CD4-positive, alpha-beta memory T cell (primary cell): ENCODE results near the gene CIPC. TPM values are rescaled to one million over a fixed set of nuclear protein-coding genes. Genes with fewer than 3 reads are reported as not detected.
A peak's percentile ranks its signal among the peaks of the same experiment; 100 is the strongest.

ENCODE experiments used
- CTCF ChIA-PET: fragments of 350-600 bp; sonication (Branson Sonifier 250); formaldehyde crosslinking; loops from one replicate; lab custom pipeline; 2021; ENCODE audit warnings: inconsistent platforms; ENCODE audit not compliant: partially characterized antibody; lab: Charles Lee
- POLR2A ChIA-PET: fragments of 350-600 bp; sonication (Branson Sonifier 250); formaldehyde crosslinking; loops from one replicate; lab custom pipeline; 2021; ENCODE audit not compliant: partially characterized antibody; lab: Charles Lee
- DNase-seq, 5 donors: peaks; one replicate each; pipeline versions ENCODE4 v3.0.0 to v3.0.0-alpha.2; 2020 to 2022; ENCODE audit warnings: mixed read lengths in 1 of 5
- H3K27ac ChIP-seq: one replicate; pipeline ENCODE4 v1.7.0; 2013; ENCODE audit warnings: low read depth, low read length
- H3K27me3 ChIP-seq: 2 replicates; pipeline ENCODE4 v1.7.0; 2013; ENCODE audit warnings: mild to moderate bottlenecking, low read length, moderate library complexity; ENCODE audit not compliant: insufficient read depth
- H3K36me3 ChIP-seq: 2 replicates; pipeline ENCODE4 v1.7.0; 2013; ENCODE audit warnings: mild to moderate bottlenecking, low read length, moderate library complexity; ENCODE audit not compliant: insufficient read depth
- H3K4me1 ChIP-seq: 2 replicates; pipeline ENCODE4 v1.7.0; 2013; ENCODE audit warnings: mild to moderate bottlenecking, low read length, moderate library complexity; ENCODE audit not compliant: insufficient read depth
- H3K4me3 ChIP-seq, 2 donors: one replicate each; pipeline ENCODE4 v1.7.0; 2013; ENCODE audit warnings: low read length in 2 of 2, mild to moderate bottlenecking in 1 of 2
- H3K9me3 ChIP-seq, 2 donors: one replicate each; pipeline ENCODE4 v1.7.0; 2013; ENCODE audit warnings: low read length in 2 of 2, control low read depth in 1 of 2; ENCODE audit not compliant: control insufficient read depth in 1 of 2
- H3K27ac Mint-ChIP-seq, 7 donors: one replicate each; pipeline ENCODE4 v1.8.0; 2020 to 2021; ENCODE audit warnings: mixed read lengths in 7 of 7, mild to moderate bottlenecking in 6 of 7, inconsistent platforms in 3 of 7, moderate library complexity in 3 of 7
- H3K27me3 Mint-ChIP-seq, 2 donors: one replicate each; pipeline ENCODE4 v1.8.0; 2020 to 2021; ENCODE audit warnings: mixed read lengths in 2 of 2
- H3K36me3 Mint-ChIP-seq, 2 donors: one replicate each; pipeline ENCODE4 v1.8.0; 2020 to 2021; ENCODE audit warnings: mixed read lengths in 2 of 2, inconsistent platforms in 1 of 2, mild to moderate bottlenecking in 1 of 2
- H3K4me1 Mint-ChIP-seq, 4 donors: one replicate each; pipeline ENCODE4 v1.8.0; 2020 to 2021; ENCODE audit warnings: mixed read lengths in 4 of 4, mild to moderate bottlenecking in 1 of 4
- H3K4me3 Mint-ChIP-seq, 8 donors: one replicate each; pipeline ENCODE4 v1.8.0; 2020 to 2021; ENCODE audit warnings: mixed read lengths in 8 of 8, mild to moderate bottlenecking in 7 of 8, moderate library complexity in 6 of 8, inconsistent platforms in 3 of 8
- H3K9me3 Mint-ChIP-seq, 8 donors: one replicate each; pipeline ENCODE4 v1.8.0; 2020 to 2021; ENCODE audit warnings: mixed read lengths in 8 of 8, mild to moderate bottlenecking in 5 of 8, inconsistent platforms in 3 of 8, moderate library complexity in 1 of 8
- intact Hi-C: fragments of 100-400 bp; cut with micrococcal nuclease; formaldehyde crosslinking; loops from one replicate; pipeline ENCODE4 v1.15.1; 2023
- polyA plus RNA-seq, 2 donors: library from polyadenylated mRNA; unstranded; fragments of 300-500 nt; fragmentation: Illumina TruSeq; gene quantifications; one replicate each; pipeline ENCODE4 v1.2.3, GENCODE V29; 2021
- total RNA-seq, 2 experiments: library from RNA; stranded (reverse); gene quantifications; one replicate each; pipeline ENCODE4 v1.2.3, GENCODE V29; 2021

Gene CIPC
- total and polyA plus RNA-seq, 4 experiments from 2014 or later: 5.4 to 21.5 (median 12.9) TPM

DNA sequence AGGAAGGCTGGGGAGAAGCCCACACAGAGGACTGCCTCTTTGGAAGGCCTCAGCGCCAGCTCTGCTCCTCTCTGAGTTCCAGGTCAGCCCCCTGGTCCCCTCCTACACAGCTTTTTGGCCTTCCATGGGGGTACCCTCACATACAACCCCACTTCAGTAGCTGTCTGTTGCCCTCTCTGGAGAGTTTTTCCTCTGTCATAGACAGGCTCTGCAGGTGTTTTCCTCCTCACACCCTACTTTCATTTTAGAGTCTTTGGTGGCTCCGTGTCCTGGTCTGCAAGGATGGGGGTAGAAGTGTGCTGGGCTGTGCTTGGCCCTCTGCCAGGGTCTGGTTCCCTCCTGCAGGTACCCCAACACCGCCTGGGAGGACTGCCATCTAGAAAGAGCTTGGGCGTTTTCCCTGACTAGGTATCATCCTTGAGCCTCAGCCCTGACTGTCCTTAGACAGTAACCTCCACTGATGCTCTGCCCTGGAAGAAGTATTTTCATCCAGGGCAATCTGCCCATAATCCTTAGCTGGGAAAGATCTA is 28.5 kb downstream of the CIPC start:
- no peaks in the 10 kb centered on the region for H3K36me3 ChIP-seq
- H3K4me1 Mint-ChIP-seq: peaks cover 10 to 41% (median 30%) of the 10 kb centered on the region in 4 donors
- peak overlapping the region in 4 of 8 donors; percentile 8 to 36 (median 30) for H3K4me3 Mint-ChIP-seq
- no peaks in the 10 kb centered on the region for H3K9me3 ChIP-seq
- H3K4me3 ChIP-seq: no peak overlapping the region
- intact Hi-C loops: no loop called here
- peaks cover 38% of the 10 kb centered on the region for H3K4me1 ChIP-seq
- DNase-seq: no peak
- no peak overlapping the region for H3K27ac ChIP-seq
- no peaks in the 10 kb centered on the region for H3K27me3 ChIP-seq
- ChIA-PET POLR2A (interaction anchor here (1.8 kb wide), 1 partner anchor 28 kb away, joined by 6 read pairs; no protein-coding TSS in a partner anchor), CTCF (interaction anchor here (1.1 to 14.5 kb wide), 6 partner anchors 10 to 252 kb away, joined by 3 to 271 read pairs (median 64); partner anchors contain the start of gene CIPC)
- H3K36me3 Mint-ChIP-seq: no peaks in the 10 kb centered on the region
- H3K27ac Mint-ChIP-seq: peak overlapping the region in 2 of 7 donors; percentile 29 to 93
- peaks cover 6 to 21% of the 10 kb centered on the region in 2 donors for H3K27me3 Mint-ChIP-seq
- H3K9me3 Mint-ChIP-seq: no peaks in the 10 kb centered on the region

DNA sequence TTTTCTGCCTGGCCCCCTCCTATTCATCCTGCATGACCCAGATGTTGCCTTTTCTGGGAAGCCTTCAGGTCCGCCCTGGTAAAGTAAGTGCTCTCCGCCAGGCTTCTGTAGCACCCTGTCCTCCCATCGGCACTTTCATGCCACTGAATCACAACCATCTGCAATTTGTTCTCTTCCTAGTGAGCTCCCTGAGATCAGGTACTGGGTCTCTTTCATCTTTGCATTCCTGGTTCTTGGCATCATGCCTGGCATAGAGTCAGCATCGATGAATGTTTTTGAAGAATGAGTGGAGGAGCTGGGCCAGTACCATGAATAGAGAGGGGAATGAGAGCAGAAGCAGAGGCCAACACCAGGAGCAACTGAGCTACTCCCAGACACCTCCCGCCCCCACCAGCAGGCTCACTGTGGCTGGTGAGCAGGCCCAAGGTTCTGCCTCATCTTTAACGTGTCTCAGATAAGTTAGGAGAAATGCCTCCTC is 30.4 kb downstream of the CIPC start:
- Mint-ChIP-seq H3K4me1 (peaks cover 7 to 23% (median 15%) of the 10 kb centered on the region in 4 donors), H3K36me3 (no peaks in the 10 kb centered on the region), H3K9me3 (peaks cover 0 to 3% (median under 1%) of the 10 kb centered on the region in 8 donors), H3K4me3 (no peak overlapping the region), H3K27ac (no peak overlapping the region), H3K27me3 (peaks cover 21 to 39% of the 10 kb centered on the region in 2 donors)
- no peaks in the 10 kb centered on the region for H3K9me3 ChIP-seq
- no peak overlapping the region for H3K4me3 ChIP-seq
- intact Hi-C loops: no loop called here
- H3K4me1 ChIP-seq: peaks cover 18% of the 10 kb centered on the region
- CTCF ChIA-PET: interaction anchor here (0.6 to 14.5 kb wide), 6 partner anchors 10 to 215 kb away, joined by 3 to 271 read pairs (median 4); no protein-coding TSS in a partner anchor
- no peaks in the 10 kb centered on the region for H3K36me3 ChIP-seq
- POLR2A ChIA-PET: interaction anchor here (1.1 kb wide), 1 partner anchor 33 kb away, joined by 3 read pairs; no protein-coding TSS in a partner anchor
- no peak overlapping the region for H3K27ac ChIP-seq
- no peak for DNase-seq
- H3K27me3 ChIP-seq: no peaks in the 10 kb centered on the region

DNA sequence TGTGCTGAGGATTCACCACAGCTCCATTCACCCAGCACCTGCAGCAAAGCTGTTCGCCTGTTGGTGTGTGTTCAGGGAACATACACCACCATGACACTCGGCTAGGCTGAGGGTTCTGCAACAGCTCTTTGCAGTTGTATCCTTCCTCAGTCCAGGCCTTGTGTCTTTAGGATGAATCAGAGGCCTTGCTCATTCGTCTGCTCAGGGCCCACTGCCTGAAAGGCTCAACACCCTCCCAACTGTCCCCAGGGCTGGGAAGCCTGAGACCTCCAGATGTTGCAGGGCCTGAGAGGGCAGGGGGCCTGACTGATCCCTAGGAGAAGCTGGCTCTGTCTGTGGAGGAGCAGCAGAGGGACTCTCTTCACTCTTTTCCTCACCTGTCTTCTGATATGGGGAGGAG is 32.3 kb downstream of the CIPC start:
- ChIA-PET CTCF (no interaction called here), POLR2A (interaction anchor here (1.3 kb wide), 1 partner anchor 9 kb away, joined by 3 read pairs; no protein-coding TSS in a partner anchor)
- Histone ChIP-seq H3K4me1 (peaks cover 3% of the 10 kb centered on the region), H3K4me3 (no peak overlapping the region), H3K9me3 (no peaks in the 10 kb centered on the region), H3K27me3 (peaks cover 3% of the 10 kb centered on the region), H3K27ac (no peak overlapping the region), H3K36me3 (no peaks in the 10 kb centered on the region)
- H3K9me3 Mint-ChIP-seq: peaks cover 0 to 5% (median 2%) of the 10 kb centered on the region in 8 donors
- no peak overlapping the region for H3K27ac Mint-ChIP-seq
- intact Hi-C loops: no loop called here
- peaks cover 2 to 14% (median 5%) of the 10 kb centered on the region in 4 donors for H3K4me1 Mint-ChIP-seq
- no peak overlapping the region for H3K4me3 Mint-ChIP-seq
- no peaks in the 10 kb centered on the region for H3K36me3 Mint-ChIP-seq
- DNase-seq: no peak
- H3K27me3 Mint-ChIP-seq: peaks cover 31 to 52% of the 10 kb centered on the region in 2 donors

DNA sequence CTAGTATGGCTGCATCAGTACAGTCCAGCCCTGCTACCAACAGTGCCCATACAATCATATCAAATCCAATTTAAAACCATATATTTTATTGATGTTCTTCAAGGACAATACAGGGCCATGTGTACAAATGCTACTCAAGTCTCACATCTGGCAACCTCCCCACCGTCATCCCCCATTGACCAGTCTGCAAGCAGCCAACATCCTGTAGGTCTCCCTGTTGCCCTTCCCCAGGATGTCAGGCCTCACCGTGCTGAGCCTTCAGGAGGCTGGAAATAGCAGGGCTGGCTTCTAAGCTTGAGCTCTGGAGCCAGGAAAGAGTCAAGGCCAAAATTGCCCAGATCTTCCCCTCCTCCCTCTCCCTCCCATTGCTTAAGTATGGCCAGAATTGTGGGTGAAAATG is 33.1 kb downstream of the CIPC start:
- Mint-ChIP-seq H3K27ac (peak overlapping the region in 1 of 7 donors; percentile 23), H3K4me3 (no peak overlapping the region), H3K4me1 (peaks cover 0 to 7% (median 2%) of the 10 kb centered on the region in 4 donors), H3K27me3 (peaks cover 31 to 53% of the 10 kb centered on the region in 2 donors), H3K9me3 (peaks cover 0 to 5% (median 2%) of the 10 kb centered on the region in 8 donors), H3K36me3 (no peaks in the 10 kb centered on the region)
- no peaks in the 10 kb centered on the region for H3K9me3 ChIP-seq
- intact Hi-C loops: no loop called here
- peaks cover 3% of the 10 kb centered on the region for H3K27me3 ChIP-seq
- POLR2A ChIA-PET: interaction anchor here (1.3 kb wide), 1 partner anchor 9 kb away, joined by 3 read pairs; no protein-coding TSS in a partner anchor
- H3K4me3 ChIP-seq: no peak overlapping the region
- CTCF ChIA-PET: interaction anchor here (1.3 kb wide), 1 partner anchor 23 kb away, joined by 5 read pairs; no protein-coding TSS in a partner anchor
- no peak for DNase-seq
- H3K27ac ChIP-seq: no peak overlapping the region
- H3K36me3 ChIP-seq: no peaks in the 10 kb centered on the region
- H3K4me1 ChIP-seq: no peaks in the 10 kb centered on the region

DNA sequence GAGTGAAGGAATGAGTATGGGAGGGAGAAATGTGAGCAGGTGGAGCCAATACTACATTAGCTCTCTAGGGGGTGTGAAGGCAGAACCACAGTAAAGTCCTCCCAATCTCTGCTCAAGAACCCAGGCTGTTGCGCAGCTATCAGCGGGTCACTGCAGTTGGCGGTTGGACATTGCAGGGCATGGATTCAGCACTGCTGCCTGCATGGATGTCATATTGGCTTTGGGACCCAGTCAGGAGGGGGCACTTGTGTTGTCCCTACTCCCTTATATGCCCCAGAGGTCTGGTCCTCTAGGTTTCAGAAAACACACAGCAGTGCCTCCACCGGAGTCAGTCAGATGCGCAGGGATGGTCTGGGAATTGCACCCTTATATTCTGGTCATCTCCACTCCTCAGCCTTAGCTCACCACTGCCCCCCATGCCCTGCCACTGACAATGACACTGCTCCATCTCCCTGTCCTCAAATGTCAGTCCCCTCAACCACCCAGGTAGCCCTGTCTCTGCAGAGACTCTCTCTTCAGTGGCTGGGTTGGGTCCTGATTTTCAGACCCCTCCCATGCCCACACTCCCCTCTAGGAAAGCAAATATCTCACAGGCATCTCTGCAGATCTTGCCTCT is 33.9 kb downstream of the CIPC start:
- H3K27ac ChIP-seq: no peak overlapping the region
- Mint-ChIP-seq H3K27me3 (peaks cover 38 to 54% of the 10 kb centered on the region in 2 donors), H3K4me1 (peaks cover 0 to 7% (median 2%) of the 10 kb centered on the region in 4 donors), H3K4me3 (no peak overlapping the region), H3K27ac (peak overlapping the region in 1 of 7 donors; percentile 13), H3K36me3 (no peaks in the 10 kb centered on the region), H3K9me3 (peaks cover 0 to 5% (median 2%) of the 10 kb centered on the region in 8 donors)
- ChIA-PET CTCF (interaction anchor here (1.3 kb wide), 1 partner anchor 23 kb away, joined by 5 read pairs; no protein-coding TSS in a partner anchor), POLR2A (interaction anchor here (1.3 kb wide), 1 partner anchor 10 kb away, joined by 3 read pairs; no protein-coding TSS in a partner anchor)
- intact Hi-C loops: no loop called here
- no peak for DNase-seq
- H3K4me1 ChIP-seq: no peaks in the 10 kb centered on the region
- no peak overlapping the region for H3K4me3 ChIP-seq
- no peaks in the 10 kb centered on the region for H3K36me3 ChIP-seq
- no peaks in the 10 kb centered on the region for H3K9me3 ChIP-seq
- H3K27me3 ChIP-seq: peaks cover 3% of the 10 kb centered on the region

DNA sequence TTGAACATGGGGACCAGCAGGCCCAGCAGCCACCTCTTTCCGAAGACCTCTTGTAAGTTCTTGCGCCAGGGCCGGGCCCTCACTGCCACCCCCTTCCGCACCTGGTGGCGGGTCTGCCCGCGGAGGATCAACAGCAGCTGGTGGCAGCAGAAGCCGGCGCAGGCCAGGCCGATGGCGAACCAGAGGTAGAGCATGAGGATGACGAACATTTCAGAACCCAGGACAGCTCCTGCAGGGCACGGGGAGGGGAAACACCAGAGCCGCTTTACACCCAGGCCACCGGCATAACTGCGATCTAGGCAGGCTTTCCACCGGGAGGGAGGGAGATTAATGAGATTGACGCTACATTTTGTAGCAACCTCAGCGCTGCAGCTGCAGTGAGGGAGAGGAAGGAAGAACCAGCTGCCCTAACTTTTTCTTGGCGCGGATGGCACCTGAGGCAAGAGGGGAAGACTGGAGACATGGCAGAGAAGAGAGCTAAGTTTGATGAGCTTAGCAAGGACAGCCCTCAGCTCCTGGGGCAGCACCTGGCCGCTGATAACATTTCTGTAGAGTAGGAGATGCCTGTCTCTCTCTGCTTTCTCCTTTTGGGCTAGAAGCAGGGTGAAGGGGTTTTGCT is 35.8 kb downstream of the CIPC start:
- H3K4me1 Mint-ChIP-seq: peaks cover 0 to 11% (median 3%) of the 10 kb centered on the region in 4 donors
- H3K9me3 ChIP-seq: no peaks in the 10 kb centered on the region
- CTCF ChIA-PET: interaction anchor here (1.3 to 3.4 kb wide), 5 partner anchors 10 to 182 kb away, joined by 3 to 12 read pairs (median 7); no protein-coding TSS in a partner anchor
- no peak overlapping the region for H3K4me3 ChIP-seq
- H3K27ac Mint-ChIP-seq: no peak overlapping the region
- intact Hi-C loops: no loop called here
- no peak overlapping the region for H3K27ac ChIP-seq
- no peaks in the 10 kb centered on the region for H3K4me1 ChIP-seq
- peak; percentile 48 to 68 (median 54) for DNase-seq
- H3K27me3 Mint-ChIP-seq: peaks cover 41 to 57% of the 10 kb centered on the region in 2 donors
- H3K27me3 ChIP-seq: peaks cover 3% of the 10 kb centered on the region
- no peak overlapping the region for H3K4me3 Mint-ChIP-seq
- no peaks in the 10 kb centered on the region for H3K36me3 Mint-ChIP-seq
- peaks cover 0 to 5% (median 2%) of the 10 kb centered on the region in 8 donors for H3K9me3 Mint-ChIP-seq
- POLR2A ChIA-PET: interaction anchor here (1.4 to 1.8 kb wide), 2 partner anchors 10 to 35 kb away, joined by 4 to 8 read pairs; no protein-coding TSS in a partner anchor
- H3K36me3 ChIP-seq: no peaks in the 10 kb centered on the region
